Measurements from ENCODE around the gene HPSE2.

Gene HPSE2

GRCh38 chr10:98461500-98461842 is 774.2 kb downstream of the HPSE2 start:
- H3K4me1 Mint-ChIP-seq = peaks cover 6% of the 10 kb centered on the region
- no peaks in the 10 kb centered on the region for H3K36me3 Mint-ChIP-seq
- peaks cover 42% of the 10 kb centered on the region for H3K27me3 Mint-ChIP-seq
- H3K27ac Mint-ChIP-seq = no peak overlapping the region
- no peak for ATAC-seq
- no peak overlapping the region for H3K4me3 Mint-ChIP-seq
- no peaks in the 10 kb centered on the region for H3K9me3 Mint-ChIP-seq

- Mint-ChIP-seq H3K4me3 (no peak overlapping the region), H3K36me3 (no peaks in the 10 kb centered on the region), H3K9me3 (no peaks in the 10 kb centered on the region), H3K27ac (no peak overlapping the region), H3K4me1 (peaks cover 6% of the 10 kb centered on the region), H3K27me3 (peaks cover 42% of the 10 kb centered on the region)
- no peak for ATAC-seq
Observed at GRCh38 chr10:98460837-98461499, 774.7 kb downstream of the HPSE2 start.

- H3K4me3 Mint-ChIP-seq = no peak overlapping the region
- ATAC-seq = no peak
- H3K27me3 Mint-ChIP-seq = peaks cover 42% of the 10 kb centered on the region
- H3K36me3 Mint-ChIP-seq = no peaks in the 10 kb centered on the region
- no peaks in the 10 kb centered on the region for H3K4me1 Mint-ChIP-seq
- no peak overlapping the region for H3K27ac Mint-ChIP-seq
- H3K9me3 Mint-ChIP-seq = no peaks in the 10 kb centered on the region
Observed at GRCh38 chr10:98458809-98459784, 776.6 kb downstream of the HPSE2 start.

- H3K27ac Mint-ChIP-seq = no peak overlapping the region
- H3K27me3 Mint-ChIP-seq = peaks cover 32% of the 10 kb centered on the region
- H3K4me3 Mint-ChIP-seq = no peak overlapping the region
- H3K9me3 Mint-ChIP-seq = no peaks in the 10 kb centered on the region
- no peaks in the 10 kb centered on the region for H3K36me3 Mint-ChIP-seq
- ATAC-seq = no peak
- no peaks in the 10 kb centered on the region for H3K4me1 Mint-ChIP-seq
Observed at GRCh38 chr10:98457721-98458120, 777.9 kb downstream of the HPSE2 start.

- peaks cover 26% of the 10 kb centered on the region for H3K27me3 Mint-ChIP-seq
- no peaks in the 10 kb centered on the region for H3K9me3 Mint-ChIP-seq
- no peaks in the 10 kb centered on the region for H3K36me3 Mint-ChIP-seq
- ATAC-seq = no peak
- H3K4me1 Mint-ChIP-seq = no peaks in the 10 kb centered on the region
- H3K4me3 Mint-ChIP-seq = no peak overlapping the region
- no peak overlapping the region for H3K27ac Mint-ChIP-seq
Observed at GRCh38 chr10:98456686-98457482, 778.8 kb downstream of the HPSE2 start.

- H3K9me3 Mint-ChIP-seq = no peaks in the 10 kb centered on the region
- no peak for ATAC-seq
- H3K4me3 Mint-ChIP-seq = no peak overlapping the region
- no peaks in the 10 kb centered on the region for H3K36me3 Mint-ChIP-seq
- H3K27ac Mint-ChIP-seq = no peak overlapping the region
- H3K4me1 Mint-ChIP-seq = no peaks in the 10 kb centered on the region
- peaks cover 26% of the 10 kb centered on the region for H3K27me3 Mint-ChIP-seq
Observed at GRCh38 chr10:98456043-98456570, 779.5 kb downstream of the HPSE2 start.

- H3K36me3 Mint-ChIP-seq = no peaks in the 10 kb centered on the region
- peaks cover 2% of the 10 kb centered on the region for H3K4me1 Mint-ChIP-seq
- ATAC-seq = peak; percentile 34
- H3K27me3 Mint-ChIP-seq = peaks cover 17% of the 10 kb centered on the region
- H3K9me3 Mint-ChIP-seq = no peaks in the 10 kb centered on the region
- H3K4me3 Mint-ChIP-seq = no peak overlapping the region
- H3K27ac Mint-ChIP-seq = no peak overlapping the region
Observed at GRCh38 chr10:98453729-98454128, 781.9 kb downstream of the HPSE2 start.

GRCh38 chr10:98450618-98451017 is 785.0 kb downstream of the HPSE2 start:
- H3K27me3 Mint-ChIP-seq = no peaks in the 10 kb centered on the region
- peaks cover 23% of the 10 kb centered on the region for H3K4me1 Mint-ChIP-seq
- H3K27ac Mint-ChIP-seq = no peak overlapping the region
- no peaks in the 10 kb centered on the region for H3K36me3 Mint-ChIP-seq
- H3K9me3 Mint-ChIP-seq = no peaks in the 10 kb centered on the region
- ATAC-seq = no peak
- no peak overlapping the region for H3K4me3 Mint-ChIP-seq

- peaks cover 8% of the 10 kb centered on the region for H3K36me3 Mint-ChIP-seq
- peaks cover 36% of the 10 kb centered on the region for H3K4me1 Mint-ChIP-seq
- ATAC-seq = no peak
- peak overlapping the region; percentile 36 for H3K27ac Mint-ChIP-seq
- H3K4me3 Mint-ChIP-seq = no peak overlapping the region
- no peaks in the 10 kb centered on the region for H3K9me3 Mint-ChIP-seq
- no peaks in the 10 kb centered on the region for H3K27me3 Mint-ChIP-seq
Observed at GRCh38 chr10:98449287-98449686, 786.4 kb downstream of the HPSE2 start.

GRCh38 chr10:98446661-98447221 is 788.9 kb downstream of the HPSE2 start, which contains the start of gene HPS1:
Gene HPS1 (minus strand): TSS chr10:98446935. CDS start chr10:98443240, 3,695 bp downstream.
- peak within 1 kb of the TSS; percentile 98 for H3K27ac Mint-ChIP-seq
- no peaks in the 10 kb centered on the region for H3K27me3 Mint-ChIP-seq
- H3K4me1 Mint-ChIP-seq = peaks cover 61% of the 10 kb centered on the region
- H3K4me3 Mint-ChIP-seq = peak within 1 kb of the TSS; percentile 96
- peak; percentile 95 for ATAC-seq
- H3K36me3 Mint-ChIP-seq = peaks cover 31% of the 10 kb centered on the region
- no peaks in the 10 kb centered on the region for H3K9me3 Mint-ChIP-seq

- Mint-ChIP-seq H3K4me3 (peak overlapping the region; percentile 96), H3K4me1 (peaks cover 66% of the 10 kb centered on the region), H3K36me3 (peaks cover 36% of the 10 kb centered on the region), H3K9me3 (no peaks in the 10 kb centered on the region), H3K27me3 (no peaks in the 10 kb centered on the region), H3K27ac (peak overlapping the region; percentile 98)
- peak; percentile 31 for ATAC-seq
Observed at GRCh38 chr10:98446151-98446660, 789.4 kb downstream of the HPSE2 start.

- Mint-ChIP-seq H3K4me3 (peak overlapping the region; percentile 96), H3K36me3 (peaks cover 41% of the 10 kb centered on the region), H3K27ac (peak overlapping the region; percentile 98), H3K4me1 (peaks cover 70% of the 10 kb centered on the region), H3K27me3 (no peaks in the 10 kb centered on the region), H3K9me3 (no peaks in the 10 kb centered on the region)
- no peak for ATAC-seq
Observed at GRCh38 chr10:98445200-98445812, 790.3 kb downstream of the HPSE2 start.

GRCh38 chr10:98444314-98445006 is 791.2 kb downstream of the HPSE2 start:
- Mint-ChIP-seq H3K4me1 (peaks cover 70% of the 10 kb centered on the region), H3K27ac (peak overlapping the region; percentile 98), H3K4me3 (peak overlapping the region; percentile 57), H3K27me3 (no peaks in the 10 kb centered on the region), H3K9me3 (no peaks in the 10 kb centered on the region), H3K36me3 (peaks cover 49% of the 10 kb centered on the region)
- peak; percentile 49 for ATAC-seq

- Mint-ChIP-seq H3K27ac (no peak overlapping the region), H3K4me1 (peaks cover 40% of the 10 kb centered on the region), H3K9me3 (no peaks in the 10 kb centered on the region), H3K36me3 (peaks cover 94% of the 10 kb centered on the region), H3K4me3 (no peak overlapping the region), H3K27me3 (no peaks in the 10 kb centered on the region)
- ATAC-seq = no peak
Observed at GRCh38 chr10:98438715-98439114, 796.9 kb downstream of the HPSE2 start.
